Astrocyte of the spinal cord (primary cell): ENCODE results near the gene KLHL12.
"Not testable (repeated sequence)": the region's sequence is repeated elsewhere in the genome, so short reads cannot be mapped to it uniquely, and the experiment has no call there.

Experiments
- DNase-seq: peaks from one replicate; pipeline ENCODE4 v3.0.0; 2011; ENCODE audit warnings: low read depth, low spot score
- H3K4me3 ChIP-seq: 2 replicates; pipeline ENCODE4 v1.5.1; 2011; ENCODE audit warnings: low read depth, mild to moderate bottlenecking, low read length, moderate library complexity
- CTCF ChIP-seq: IDR thresholded peaks from 2 replicates; pipeline ENCODE4 v1.5.1; 2012; ENCODE audit warnings: low read depth, mild to moderate bottlenecking, low read length, inconsistent platforms
- in situ Hi-C: cut with HindIII; loops from 2 replicates; pipeline ENCODE4 v1.10.0; 2017; ENCODE audit warnings: low sequenced_read_pairs

The KLHL12 gene

GRCh38 chr1:202915146-202915545 is 11.9 kb downstream of the KLHL12 start:
- no peak for TF ChIP-seq CTCF
- DNase-seq, result no peak
- in situ Hi-C loops, result no loop called here
- H3K4me3 ChIP-seq, result no peak overlapping the region

- H3K4me3 ChIP-seq, in situ Hi-C loops, DNase-seq: not testable (repeated sequence)
These were observed 14.6 kb downstream of the KLHL12 start for GRCh38 chr1:202912476-202912875.

DNA sequence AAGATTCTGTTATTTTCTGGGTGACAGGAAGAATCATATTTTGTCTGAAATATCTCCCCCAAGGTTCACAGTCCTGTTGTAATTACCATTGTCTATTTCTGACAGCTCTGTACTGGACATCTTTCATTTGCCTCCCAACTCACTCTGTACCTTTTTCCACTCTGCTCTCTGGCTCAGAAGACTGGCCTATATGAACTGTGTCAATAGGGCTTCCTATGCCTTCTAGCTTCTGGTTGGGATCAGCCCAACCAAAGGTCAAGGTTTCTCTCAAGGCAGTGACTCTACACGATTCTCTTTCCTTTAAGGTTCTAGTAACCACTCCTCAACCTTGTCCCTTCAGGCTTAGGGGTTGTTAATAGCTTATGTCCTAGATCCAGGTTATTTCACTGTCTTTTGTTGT is 17.5 kb downstream of the KLHL12 start:
- TF ChIP-seq CTCF, result no peak
- DNase-seq, result no peak
- in situ Hi-C loops, result no loop called here
- no peak overlapping the region for H3K4me3 ChIP-seq

GRCh38 chr1:202908998-202909397 is 18.0 kb downstream of the KLHL12 start:
- no peak for DNase-seq
- in situ Hi-C loops, result no loop called here
- no peak for TF ChIP-seq CTCF
- H3K4me3 ChIP-seq, result no peak overlapping the region

DNA sequence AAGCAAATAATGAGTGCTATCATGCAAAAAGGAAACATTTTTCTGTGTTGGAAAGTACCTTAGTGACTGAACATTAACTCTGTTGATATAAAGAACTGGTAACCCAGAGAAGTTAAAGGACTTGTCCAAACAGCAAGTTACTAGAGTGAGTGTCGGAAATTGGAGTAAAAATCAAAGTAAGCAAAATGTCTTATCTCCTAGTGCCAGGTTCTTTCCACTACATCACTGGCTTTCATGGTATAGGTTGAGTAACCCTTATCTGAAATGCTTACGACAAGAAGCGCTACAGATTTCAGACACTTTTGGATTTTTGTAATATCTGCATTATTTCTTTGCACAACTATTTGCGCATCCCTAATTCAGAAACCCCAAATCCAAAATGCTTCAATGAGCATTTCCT is 21.7 kb downstream of the KLHL12 start:
- no peak for TF ChIP-seq CTCF
- no peak overlapping the region for H3K4me3 ChIP-seq
- in situ Hi-C loops, result no loop called here
- no peak for DNase-seq

GRCh38 chr1:202903808-202904207 is 23.2 kb downstream of the KLHL12 start:
- in situ Hi-C loops, H3K4me3 ChIP-seq, DNase-seq: not testable (repeated sequence)

DNA sequence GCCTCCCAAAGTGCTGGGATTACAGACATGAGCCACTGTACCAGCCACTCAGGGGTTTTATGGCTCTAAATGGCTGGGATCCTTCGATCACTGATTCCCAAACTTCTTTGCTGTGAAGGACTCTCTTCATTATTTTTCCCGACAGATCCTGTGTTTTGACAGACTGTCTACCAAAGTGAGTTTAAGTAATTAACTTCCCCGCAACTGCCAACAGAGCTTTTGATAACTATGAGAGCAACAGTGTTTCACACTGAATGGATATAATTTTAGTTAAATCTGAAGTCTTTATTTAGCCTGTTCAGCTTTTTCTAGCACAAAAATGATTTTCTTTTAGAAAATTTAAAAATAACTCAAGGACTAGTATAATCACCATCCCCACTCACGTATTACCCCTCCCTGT is 25.5 kb downstream of the KLHL12 start:
- no peak for TF ChIP-seq CTCF
- no peak overlapping the region for H3K4me3 ChIP-seq
- in situ Hi-C loops, result no loop called here
- DNase-seq, result no peak

DNA sequence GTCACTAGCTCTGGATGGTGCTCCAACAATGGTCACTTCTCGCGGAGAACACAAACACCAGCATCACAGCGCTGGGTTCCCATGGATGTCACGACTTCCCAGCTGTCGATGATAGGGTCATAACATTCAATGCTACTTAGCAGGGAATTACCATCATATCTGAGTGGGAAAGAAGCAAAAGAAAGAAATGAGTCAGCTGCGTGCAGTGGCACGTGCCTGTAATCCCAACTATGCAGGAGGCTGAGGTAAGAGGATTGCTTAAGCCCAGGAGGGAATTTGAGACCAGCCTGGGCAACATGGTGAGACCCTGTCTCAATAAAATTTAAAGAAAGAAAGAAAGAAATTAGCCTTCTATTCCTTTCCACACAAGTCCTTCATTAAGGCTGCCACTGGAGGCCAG is 34.5 kb downstream of the KLHL12 start:
- no peak for TF ChIP-seq CTCF
- DNase-seq, result no peak
- in situ Hi-C loops, result no loop called here
- no peak overlapping the region for H3K4me3 ChIP-seq
